Measurements from ENCODE around the gene MEG3.

- TF ChIP-seq CTCF (IDR thresholded peaks at IDR 0.05; ENCODE audit: poor library complexity, severe bottlenecking) = no peak
- TF ChIP-seq REST (IDR thresholded peaks at IDR 0.05; ENCODE audit: borderline replicate concordance) = no peak
- TF ChIP-seq POLR2AphosphoS5 (IDR thresholded peaks at IDR 0.05) = no peak
Observed at GRCh38 chr14:100777818-100778525, 47.9 kb upstream of the MEG3 start.

Data from neural cell (in vitro differentiated cells).